IPS-NIHi7 (cell line): Measurements from ENCODE around the gene SPATA6L.
"Not testable (repeated sequence)": the region's sequence is repeated elsewhere in the genome, so short reads cannot be mapped to it uniquely, and the experiment has no call there.

Source experiments
- DNase-seq: peaks from one replicate; pipeline ENCODE4 v3.0.0; 2012; ENCODE audit warnings: mixed read lengths; ENCODE audit errors: extremely low spot score

SPATA6L gene

DNA sequence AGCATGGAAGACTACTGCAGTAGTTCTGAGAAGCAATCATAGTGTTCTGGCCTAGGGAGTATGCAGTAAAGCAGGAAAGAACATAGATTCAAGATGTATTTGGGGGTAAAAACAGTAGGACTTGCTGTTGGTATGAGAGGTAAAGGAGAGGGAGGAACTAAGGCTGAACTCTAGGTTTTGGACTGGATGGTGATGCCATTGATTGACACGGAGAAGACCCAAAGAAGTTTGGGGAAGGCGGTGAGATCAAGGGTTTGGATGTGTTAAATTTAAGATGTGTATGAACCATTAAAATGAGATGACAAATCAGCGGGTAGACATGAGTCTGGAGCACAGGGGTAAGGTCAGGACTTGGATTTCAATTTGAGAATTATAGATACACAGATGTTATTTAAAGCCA, 11.1 kb upstream of the SPATA6L start:
- no peak for DNase-seq

- DNase-seq, result no peak
These were observed 8.5 kb upstream of the SPATA6L start for GRCh38 chr9:4674783-4675182.

DNA sequence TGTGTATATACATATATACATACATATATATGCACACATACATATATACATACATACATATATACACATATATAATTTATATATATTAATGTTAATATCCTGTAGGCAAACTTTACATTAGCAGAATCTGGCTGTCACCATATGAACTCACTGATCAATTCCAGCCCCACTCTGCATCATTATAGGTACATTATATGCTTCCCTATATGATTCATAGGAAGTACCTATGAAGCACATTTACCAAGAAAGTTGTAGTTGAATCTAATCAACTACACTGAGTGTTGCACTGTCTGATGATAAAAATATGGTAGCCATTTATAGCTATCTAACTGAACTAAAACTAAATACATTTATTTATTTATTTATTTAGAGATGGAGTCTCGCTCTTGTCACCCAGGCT, 5.5 kb upstream of the SPATA6L start:
- no peak for DNase-seq

GRCh38 chr9:4670591-4670990, 4.3 kb upstream of the SPATA6L start:
- DNase-seq, result no peak

DNA sequence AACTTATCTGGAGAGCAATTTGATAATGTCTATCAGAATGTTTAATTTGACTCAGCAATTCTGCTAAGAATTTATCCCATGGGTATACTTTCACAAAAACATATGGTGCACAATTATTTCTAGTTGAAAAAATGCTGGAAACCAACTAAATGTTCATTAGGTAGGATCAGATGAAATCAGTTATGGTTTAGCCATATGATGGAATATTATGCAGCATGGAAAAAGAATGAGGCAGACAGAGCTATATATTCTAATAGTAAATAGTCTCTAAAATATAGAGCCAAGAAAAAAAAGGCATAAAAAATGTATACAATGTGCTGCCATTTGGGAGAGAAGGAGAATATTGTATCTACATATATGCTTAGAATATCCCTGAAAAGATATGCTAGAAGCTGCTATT, 3.6 kb upstream of the SPATA6L start:
- DNase-seq, result no peak

GRCh38 chr9:4668604-4669003, 2.3 kb upstream of the SPATA6L start:
- no peak for DNase-seq

- DNase-seq, result no peak
These were observed 1.4 kb upstream of the SPATA6L start for GRCh38 chr9:4667681-4668080.

DNA sequence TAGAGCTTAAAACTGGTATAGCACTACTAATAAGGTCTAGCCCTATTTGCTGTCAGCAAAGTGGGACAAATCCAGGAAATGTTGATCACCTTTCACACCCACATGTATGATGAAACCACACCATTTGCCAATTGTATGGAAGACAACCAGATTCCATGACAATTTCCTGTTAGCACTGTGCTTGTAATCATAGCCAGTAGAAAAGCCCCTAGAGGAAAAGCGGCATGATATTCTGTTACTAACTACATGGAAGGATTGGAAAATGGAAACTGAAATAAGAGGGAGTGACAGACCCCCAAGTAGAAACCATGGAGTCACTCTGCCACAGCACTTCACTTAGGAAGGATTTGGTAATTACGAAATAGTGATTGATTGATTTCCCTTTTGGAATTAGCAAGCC, 923 bp downstream of the SPATA6L start:
- DNase-seq, result no peak

GRCh38 chr9:4663956-4664355, 2.3 kb downstream of the SPATA6L start:
- DNase-seq, result no peak

DNA sequence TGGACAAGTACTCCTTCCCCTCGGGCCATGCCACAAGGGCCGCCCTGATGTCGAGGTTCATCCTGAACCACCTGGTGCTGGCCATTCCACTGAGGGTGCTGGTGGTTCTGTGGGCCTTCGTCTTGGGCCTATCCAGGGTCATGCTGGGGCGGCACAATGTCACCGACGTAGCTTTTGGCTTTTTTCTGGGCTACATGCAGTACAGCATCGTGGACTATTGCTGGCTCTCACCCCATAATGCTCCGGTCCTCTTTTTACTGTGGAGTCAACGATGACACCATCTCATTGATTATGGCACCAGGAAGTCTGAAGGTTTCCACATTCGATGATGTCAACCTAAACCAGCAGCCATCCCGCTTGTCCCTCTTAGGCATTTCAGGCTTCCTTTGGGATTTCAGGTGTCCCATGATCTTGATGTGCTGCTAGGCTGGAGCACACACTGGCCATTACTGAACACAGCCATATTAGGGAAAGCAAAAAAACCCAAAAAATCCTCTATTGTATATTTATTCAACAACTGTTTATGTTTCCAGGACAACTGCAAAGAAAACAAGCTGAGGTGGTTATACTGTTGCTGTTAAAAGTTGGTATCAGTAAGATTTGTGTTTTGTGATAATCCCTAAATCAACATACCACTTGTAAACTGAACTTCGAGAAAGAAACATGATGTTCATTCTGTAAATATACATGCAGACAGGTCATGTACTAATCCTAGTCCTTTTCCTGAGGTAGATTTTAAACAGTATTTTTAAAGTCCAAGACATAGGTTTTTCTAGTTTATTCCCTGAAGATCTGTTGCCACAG, 3.1 kb downstream of the SPATA6L start:
- DNase-seq, result no peak

DNA sequence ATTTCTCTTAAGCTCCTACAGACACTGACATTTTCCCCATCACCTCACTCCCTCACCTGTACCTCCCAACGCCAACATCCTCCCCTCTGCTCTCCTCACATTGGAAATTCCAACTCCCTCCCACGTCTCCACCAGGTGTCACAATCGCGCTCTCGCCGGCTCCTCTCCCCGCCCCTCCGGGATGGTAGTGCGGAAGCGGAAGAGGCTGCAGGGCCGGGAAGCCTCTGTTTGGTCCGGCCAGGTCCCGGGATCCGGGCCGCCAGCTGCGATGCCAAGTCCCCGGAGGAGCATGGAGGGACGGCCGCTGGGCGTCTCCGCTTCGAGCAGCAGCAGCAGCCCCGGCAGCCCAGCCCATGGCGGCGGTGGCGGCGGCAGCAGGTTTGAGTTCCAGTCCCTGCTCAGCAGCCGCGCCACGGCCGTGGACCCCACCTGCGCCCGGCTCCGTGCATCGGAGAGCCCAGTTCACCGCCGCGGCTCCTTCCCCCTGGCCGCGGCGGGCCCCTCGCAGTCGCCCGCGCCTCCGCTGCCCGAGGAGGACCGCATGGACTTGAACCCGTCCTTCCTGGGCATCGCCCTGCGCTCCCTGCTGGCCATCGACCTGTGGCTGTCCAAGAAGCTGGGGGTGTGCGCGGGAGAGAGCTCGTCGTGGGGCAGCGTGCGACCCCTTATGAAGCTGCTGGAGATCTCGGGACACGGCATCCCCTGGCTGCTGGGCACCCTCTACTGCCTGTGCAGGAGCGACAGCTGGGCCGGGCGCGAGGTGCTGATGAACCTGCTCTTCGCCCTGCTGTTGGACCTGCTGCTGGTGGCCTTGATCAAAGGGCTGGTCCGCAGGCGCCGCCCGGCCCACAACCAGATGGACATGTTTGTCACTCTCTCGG, 3.9 kb downstream of the SPATA6L start, which contains the start of gene PLPP6:
TSS of gene PLPP6 (plus strand) at position 187 of the 881 bp plus-strand sequence. CDS start at position 269, 82 bp downstream.
- peak; percentile 93 for DNase-seq

DNA sequence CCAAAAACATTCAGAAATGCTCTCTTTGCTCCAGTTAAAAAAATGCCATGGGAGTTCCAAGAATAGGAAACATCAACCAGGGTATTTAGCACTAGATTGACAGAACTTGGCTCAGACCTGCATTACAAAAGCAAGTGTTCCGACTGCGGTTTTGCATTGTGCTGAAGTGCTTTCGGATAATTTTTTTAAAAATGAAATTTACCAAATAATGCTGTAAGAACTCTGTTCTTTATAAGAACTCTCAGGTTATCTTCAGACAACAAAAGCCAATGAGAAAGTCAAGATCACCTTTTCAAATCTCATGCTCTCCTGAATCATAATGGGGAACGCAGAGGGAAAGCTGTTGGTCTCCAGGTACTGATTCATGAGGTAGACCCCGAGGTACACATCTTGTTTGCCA, 4.7 kb downstream of the SPATA6L start:
- no peak for DNase-seq

DNA sequence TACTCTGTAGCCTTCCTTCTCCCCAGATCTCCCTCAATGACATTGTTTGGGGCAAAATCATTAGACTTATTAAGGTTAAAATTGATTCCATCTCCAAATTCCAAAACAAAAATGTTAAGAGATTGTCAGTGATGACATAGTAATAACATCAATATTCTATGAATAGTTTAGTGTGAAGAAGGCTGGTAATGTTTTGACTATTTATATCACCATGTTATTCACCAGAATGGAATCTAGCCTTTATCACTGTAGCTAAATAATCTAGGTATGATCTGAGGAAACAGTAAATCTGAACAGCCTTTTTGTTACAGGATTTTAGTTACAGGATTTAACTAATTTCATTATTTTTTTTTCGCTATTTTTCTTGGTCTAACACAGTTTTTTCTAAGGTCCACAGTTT, 5.1 kb downstream of the SPATA6L start:
- DNase-seq, result no peak

DNA sequence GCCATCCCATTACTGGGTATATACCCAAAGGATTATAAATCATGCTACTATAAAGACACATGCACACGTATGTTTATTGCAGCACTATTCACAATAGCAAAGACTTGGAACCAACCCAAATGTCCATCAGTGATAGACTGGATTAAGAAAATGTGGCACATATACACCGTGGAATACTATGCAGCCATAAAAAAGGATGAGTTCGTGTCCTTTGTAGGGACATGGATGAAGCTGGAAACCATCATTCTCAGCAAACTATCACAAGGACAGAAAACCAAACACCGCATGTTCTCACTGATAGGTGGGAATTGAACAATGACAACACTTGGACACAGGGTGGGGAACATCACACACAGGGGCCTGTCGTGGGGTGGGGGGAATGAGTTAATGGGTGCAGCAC, 5.6 kb downstream of the SPATA6L start:
- not testable (repeated sequence) for DNase-seq

GRCh38 chr9:4657426-4658159, 8.7 kb downstream of the SPATA6L start:
- no peak for DNase-seq

GRCh38 chr9:4656621-4657020, 9.7 kb downstream of the SPATA6L start:
- DNase-seq, result no peak

- DNase-seq, result not testable (repeated sequence)
These were observed 10.1 kb downstream of the SPATA6L start for GRCh38 chr9:4656196-4656595.

GRCh38 chr9:4654538-4654937, 11.7 kb downstream of the SPATA6L start:
- no peak for DNase-seq

DNA sequence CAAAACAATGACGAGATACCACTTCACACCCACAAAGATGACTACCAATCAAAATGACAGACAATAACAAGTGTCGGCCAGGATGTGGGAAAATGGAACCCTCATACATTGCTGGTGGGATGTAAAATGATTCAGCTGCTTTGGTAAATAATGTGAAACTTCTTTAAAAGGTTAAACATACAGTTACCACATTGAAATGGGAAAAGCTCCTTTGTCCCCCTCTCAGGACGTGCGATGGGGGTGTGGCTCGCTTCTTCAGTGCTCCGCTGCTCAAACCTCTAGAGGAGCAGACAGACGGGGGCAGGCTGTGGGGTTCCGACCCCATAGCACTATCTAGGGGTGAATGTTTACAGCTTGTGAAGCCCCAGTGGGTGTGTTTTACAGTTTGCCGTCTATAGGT, 12.2 kb downstream of the SPATA6L start:
- DNase-seq, result no peak

DNA sequence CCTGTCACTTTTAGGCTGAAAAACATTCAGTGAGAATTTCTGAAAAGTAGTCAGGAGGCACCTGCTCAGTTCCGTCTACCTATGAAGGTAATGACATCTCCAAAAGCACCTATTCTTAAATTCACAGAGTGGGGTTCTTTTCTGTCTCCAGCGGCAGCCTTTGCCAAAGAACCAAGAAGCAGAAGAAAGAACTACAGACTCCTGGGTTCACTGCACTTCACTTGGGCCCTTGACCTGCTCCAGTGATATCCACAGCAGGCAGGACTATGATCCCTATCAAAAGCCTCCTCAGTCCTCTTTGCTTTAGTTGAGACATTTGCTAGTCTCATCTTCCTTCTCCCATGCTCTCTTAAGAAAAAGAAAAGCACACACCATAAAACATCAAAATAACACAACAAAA, 23.9 kb downstream of the SPATA6L start:
- no peak for DNase-seq

DNA sequence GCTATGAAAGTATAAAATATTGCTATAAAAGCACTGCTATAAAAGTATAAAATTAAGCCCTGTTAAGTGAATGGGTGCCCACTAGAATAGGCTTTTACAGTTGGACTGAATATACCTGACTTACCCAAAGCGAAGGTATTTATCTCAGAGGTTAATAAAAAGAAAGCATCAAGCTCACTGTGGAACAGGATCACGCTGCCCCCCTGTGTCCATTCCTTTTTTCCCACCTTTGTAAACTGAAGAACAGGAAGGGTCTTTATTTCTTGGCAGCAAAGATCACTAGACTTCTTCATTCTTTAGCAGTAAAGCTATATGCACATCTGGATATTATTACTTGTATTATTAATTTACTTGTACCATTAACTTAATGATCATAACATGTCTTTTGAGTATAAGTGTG, 26.3 kb downstream of the SPATA6L start:
- DNase-seq, result peak; percentile 51

DNA sequence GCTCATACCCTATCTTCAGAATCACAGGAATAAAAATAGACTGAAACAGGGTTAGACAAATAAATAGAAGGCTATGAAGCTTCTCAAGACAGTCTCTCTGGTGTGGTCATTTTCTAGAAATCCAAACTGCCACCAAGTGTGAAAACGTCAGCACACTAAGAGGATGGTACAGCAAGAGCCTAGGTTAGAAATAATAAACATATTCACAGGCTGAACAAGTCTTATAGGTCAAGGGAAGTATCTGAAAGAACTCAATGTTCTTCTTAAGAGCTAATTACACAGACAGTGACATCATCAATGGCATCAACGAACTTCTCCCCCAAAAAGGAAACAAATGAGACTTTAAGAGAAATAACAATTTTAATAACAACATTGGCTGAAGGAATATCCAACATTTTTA, 26.9 kb downstream of the SPATA6L start:
- DNase-seq, result no peak
